ENCODE results near the gene D2HGDH.
"Not testable (repeated sequence)": the region's sequence is repeated elsewhere in the genome, so short reads cannot be mapped to it uniquely, and the experiment has no call there.

Gene D2HGDH

DNA sequence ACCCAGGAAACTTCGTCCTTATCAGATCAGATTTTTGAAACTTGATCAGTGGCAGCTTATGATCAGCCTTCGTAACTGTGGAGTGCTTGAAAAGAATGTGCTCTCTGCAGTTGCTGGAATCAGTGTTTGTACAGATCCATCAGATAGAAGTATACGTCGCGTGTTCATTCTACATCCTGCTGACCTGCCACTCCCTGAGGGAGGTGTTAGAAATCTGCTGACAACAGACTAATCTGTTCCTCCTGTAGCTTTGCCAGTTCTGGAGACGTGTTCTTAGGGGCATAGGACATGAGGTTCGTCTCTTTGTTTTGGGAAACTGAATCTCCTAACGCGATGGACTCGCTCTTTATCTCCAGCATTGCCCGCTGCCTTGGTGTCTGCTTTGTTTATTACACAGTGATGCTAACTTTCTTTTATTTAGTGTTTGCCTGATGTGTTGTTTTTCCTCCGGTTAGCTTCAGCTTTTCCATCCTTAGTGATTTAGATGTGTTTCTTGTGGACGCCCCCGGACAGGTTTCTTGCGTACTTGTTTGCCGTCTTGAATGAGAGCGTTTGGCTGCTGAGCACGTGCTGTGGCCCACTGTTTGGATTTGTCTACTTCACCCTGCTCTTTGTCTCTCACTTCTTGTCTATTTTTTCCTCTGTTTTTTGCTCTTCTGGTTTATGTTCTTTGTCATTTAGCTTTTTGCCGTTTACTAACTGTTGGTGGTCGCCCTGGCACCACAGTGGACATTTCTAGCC, 24.8 kb downstream of the D2HGDH start:
- no peak overlapping the region for H3K9ac ChIP-seq (ENCODE audit: low read length in 2 of 2)
- H3K4me1 ChIP-seq (ENCODE audit: control insufficient read depth, insufficient read depth, low read length) = no peaks in the 10 kb centered on the region
- H3K27me3 ChIP-seq (ENCODE audit: control insufficient read depth in 1 of 2, insufficient read depth in 2 of 2, low read length in 2 of 2) = no peaks in the 10 kb centered on the region
- H3K36me3 ChIP-seq (ENCODE audit: control insufficient read depth in 2 of 2, insufficient read depth in 2 of 2, low read length in 2 of 2) = peaks cover 18 to 27% of the 10 kb centered on the region in 2 donors
- H3K27ac ChIP-seq (ENCODE audit: low read length) = no peak overlapping the region
- no peak overlapping the region for H3K4me3 ChIP-seq (ENCODE audit: low read length in 2 of 2)
- peaks cover 0 to 4% of the 10 kb centered on the region in 2 donors for H3K9me3 ChIP-seq (ENCODE audit: control insufficient read depth in 2 of 2, low read length in 2 of 2)

DNA sequence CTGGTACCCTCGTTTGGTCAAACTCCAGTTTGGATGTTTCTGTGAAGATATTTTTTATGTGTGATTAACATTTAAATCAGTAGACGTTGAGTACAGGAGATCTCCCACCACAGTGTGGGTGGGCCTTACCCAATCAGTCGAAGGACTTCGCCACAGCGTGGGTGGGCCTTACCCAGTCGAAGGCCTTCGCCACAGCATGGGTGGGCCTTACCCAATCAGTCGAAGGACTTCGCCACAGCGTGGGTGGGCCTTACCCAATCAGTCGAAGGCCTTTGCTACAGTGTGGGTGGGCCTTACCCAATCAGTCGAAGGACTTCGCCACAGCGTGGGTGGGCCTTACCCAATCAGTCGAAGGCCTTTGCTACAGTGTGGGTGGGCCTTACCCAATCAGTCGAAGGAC, 25.5 kb downstream of the D2HGDH start:
- H3K4me1 ChIP-seq (ENCODE audit: control insufficient read depth, insufficient read depth, low read length); H3K4me3 ChIP-seq (ENCODE audit: low read length in 2 of 2); H3K9me3 ChIP-seq (ENCODE audit: control insufficient read depth in 2 of 2, low read length in 2 of 2); H3K27me3 ChIP-seq (ENCODE audit: control insufficient read depth in 1 of 2, insufficient read depth in 2 of 2, low read length in 2 of 2); H3K9ac ChIP-seq (ENCODE audit: low read length in 2 of 2); H3K27ac ChIP-seq (ENCODE audit: low read length): not testable (repeated sequence)
- H3K36me3 ChIP-seq (ENCODE audit: control insufficient read depth in 2 of 2, insufficient read depth in 2 of 2, low read length in 2 of 2) = peaks cover 18 to 26% of the 10 kb centered on the region in 2 donors

DNA sequence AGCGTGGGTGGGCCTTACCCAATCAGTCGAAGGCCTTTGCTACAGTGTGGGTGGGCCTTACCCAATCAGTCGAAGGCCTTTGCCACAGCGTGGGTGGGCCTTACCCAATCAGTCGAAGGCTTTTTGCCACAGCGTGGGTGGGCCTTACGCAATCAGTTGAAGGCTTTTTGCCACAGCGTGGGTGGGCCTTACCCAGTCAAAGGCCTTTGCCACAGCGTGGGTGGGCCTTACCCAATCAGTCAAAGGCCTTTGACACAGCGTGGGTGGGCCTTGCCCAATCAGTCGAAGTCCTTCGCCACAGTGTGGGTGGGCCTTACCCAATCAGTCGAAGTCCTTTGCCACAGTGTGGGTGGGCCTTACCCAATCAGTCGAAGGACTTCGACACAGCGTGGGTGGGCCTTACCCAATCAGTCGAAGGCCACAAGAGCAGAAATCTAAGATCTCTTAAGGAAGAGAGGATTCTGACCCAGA, 25.9 kb downstream of the D2HGDH start:
- no peak overlapping the region for H3K9ac ChIP-seq (ENCODE audit: low read length in 2 of 2)
- peaks cover 0 to 4% of the 10 kb centered on the region in 2 donors for H3K9me3 ChIP-seq (ENCODE audit: control insufficient read depth in 2 of 2, low read length in 2 of 2)
- peaks cover 18 to 25% of the 10 kb centered on the region in 2 donors for H3K36me3 ChIP-seq (ENCODE audit: control insufficient read depth in 2 of 2, insufficient read depth in 2 of 2, low read length in 2 of 2)
- no peaks in the 10 kb centered on the region for H3K4me1 ChIP-seq (ENCODE audit: control insufficient read depth, insufficient read depth, low read length)
- no peaks in the 10 kb centered on the region for H3K27me3 ChIP-seq (ENCODE audit: control insufficient read depth in 1 of 2, insufficient read depth in 2 of 2, low read length in 2 of 2)
- no peak overlapping the region for H3K27ac ChIP-seq (ENCODE audit: low read length)
- H3K4me3 ChIP-seq (ENCODE audit: low read length in 2 of 2) = no peak overlapping the region

DNA sequence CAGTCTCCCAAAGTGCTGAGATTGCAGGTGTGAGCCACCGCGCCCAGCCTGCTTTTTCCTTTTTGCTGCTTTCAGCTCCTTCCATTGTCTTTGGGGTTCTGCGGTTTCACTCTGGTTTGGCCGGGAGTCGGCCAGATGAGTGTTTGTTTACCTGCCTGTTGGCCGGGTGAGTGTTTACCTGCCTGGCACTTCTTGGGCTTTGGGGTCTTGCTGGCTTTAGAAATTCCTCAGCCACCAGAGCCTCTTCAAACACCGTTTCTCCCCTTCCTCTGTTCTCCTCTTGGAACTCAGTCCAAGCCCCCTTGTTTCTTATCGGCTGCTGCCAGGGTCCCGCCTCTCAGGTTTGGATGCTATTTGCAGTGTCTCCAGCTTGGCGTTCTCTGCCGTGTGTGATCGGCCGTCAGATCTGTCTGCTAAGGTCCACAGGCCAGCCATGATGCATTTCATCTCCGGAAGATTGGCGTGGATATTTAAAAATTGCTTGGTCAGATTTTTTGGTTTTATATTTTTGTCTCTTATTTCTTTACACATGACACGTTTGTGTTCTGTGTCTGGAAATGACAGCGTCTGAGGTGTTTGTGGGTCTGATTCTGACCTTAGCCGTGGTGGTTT, 28.0 kb downstream of the D2HGDH start:
- Histone ChIP-seq H3K4me1 (ENCODE audit: control insufficient read depth, insufficient read depth, low read length) (no peaks in the 10 kb centered on the region), H3K27ac (ENCODE audit: low read length) (no peak overlapping the region), H3K36me3 (ENCODE audit: control insufficient read depth in 2 of 2, insufficient read depth in 2 of 2, low read length in 2 of 2) (peaks cover 10 to 13% of the 10 kb centered on the region in 2 donors), H3K4me3 (ENCODE audit: low read length in 2 of 2) (no peak overlapping the region), H3K9ac (ENCODE audit: low read length in 2 of 2) (no peak overlapping the region), H3K27me3 (ENCODE audit: control insufficient read depth in 1 of 2, insufficient read depth in 2 of 2, low read length in 2 of 2) (no peaks in the 10 kb centered on the region), H3K9me3 (ENCODE audit: control insufficient read depth in 2 of 2, low read length in 2 of 2) (peaks cover 0 to 4% of the 10 kb centered on the region in 2 donors)

DNA sequence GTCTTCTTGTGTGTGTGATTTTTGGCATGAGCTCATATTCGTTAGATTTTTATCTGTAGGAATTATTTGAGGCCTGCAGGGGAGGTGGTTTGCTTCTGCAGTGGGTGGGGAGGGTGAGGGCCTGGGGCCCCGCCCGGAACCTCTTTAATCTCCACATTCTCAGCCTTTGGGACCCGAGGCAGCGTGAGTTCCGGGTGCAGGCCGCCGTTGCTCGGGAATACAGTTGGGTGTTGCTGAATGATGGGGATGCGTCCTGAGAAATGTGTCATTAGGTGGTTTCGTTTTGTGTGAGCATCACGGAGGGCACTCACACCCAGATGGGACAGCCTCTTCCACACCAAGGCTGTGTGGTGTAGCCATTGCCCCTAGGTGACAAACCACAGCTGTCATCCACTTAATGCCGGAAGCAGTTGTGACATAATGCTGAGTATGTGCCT, 28.5 kb downstream of the D2HGDH start:
- peaks cover 0 to 4% of the 10 kb centered on the region in 2 donors for H3K9me3 ChIP-seq (ENCODE audit: control insufficient read depth in 2 of 2, low read length in 2 of 2)
- no peaks in the 10 kb centered on the region for H3K4me1 ChIP-seq (ENCODE audit: control insufficient read depth, insufficient read depth, low read length)
- H3K36me3 ChIP-seq (ENCODE audit: control insufficient read depth in 2 of 2, insufficient read depth in 2 of 2, low read length in 2 of 2) = peaks cover 10 to 14% of the 10 kb centered on the region in 2 donors
- H3K4me3 ChIP-seq (ENCODE audit: low read length in 2 of 2) = no peak overlapping the region
- no peak overlapping the region for H3K27ac ChIP-seq (ENCODE audit: low read length)
- H3K27me3 ChIP-seq (ENCODE audit: control insufficient read depth in 1 of 2, insufficient read depth in 2 of 2, low read length in 2 of 2) = no peaks in the 10 kb centered on the region
- H3K9ac ChIP-seq (ENCODE audit: low read length in 2 of 2) = no peak overlapping the region

- H3K27me3 ChIP-seq (ENCODE audit: control insufficient read depth in 1 of 2, insufficient read depth in 2 of 2, low read length in 2 of 2) = no peaks in the 10 kb centered on the region
- no peak overlapping the region for H3K27ac ChIP-seq (ENCODE audit: low read length)
- no peak overlapping the region for H3K4me3 ChIP-seq (ENCODE audit: low read length in 2 of 2)
- H3K36me3 ChIP-seq (ENCODE audit: control insufficient read depth in 2 of 2, insufficient read depth in 2 of 2, low read length in 2 of 2) = peaks cover 10 to 14% of the 10 kb centered on the region in 2 donors
- H3K4me1 ChIP-seq (ENCODE audit: control insufficient read depth, insufficient read depth, low read length) = no peaks in the 10 kb centered on the region
- peaks cover 0 to 4% of the 10 kb centered on the region in 2 donors for H3K9me3 ChIP-seq (ENCODE audit: control insufficient read depth in 2 of 2, low read length in 2 of 2)
- H3K9ac ChIP-seq (ENCODE audit: low read length in 2 of 2) = no peak overlapping the region
Measured at GRCh38 chr2:241763551-241764274, 29.3 kb downstream of the D2HGDH start.

GRCh38 chr2:241764275-241765241, 30.1 kb downstream of the D2HGDH start:
- no peak overlapping the region for H3K9ac ChIP-seq (ENCODE audit: low read length in 2 of 2)
- no peak overlapping the region for H3K4me3 ChIP-seq (ENCODE audit: low read length in 2 of 2)
- H3K36me3 ChIP-seq (ENCODE audit: control insufficient read depth in 2 of 2, insufficient read depth in 2 of 2, low read length in 2 of 2) = peaks cover 8 to 9% of the 10 kb centered on the region in 2 donors
- peaks cover 0 to 4% of the 10 kb centered on the region in 2 donors for H3K9me3 ChIP-seq (ENCODE audit: control insufficient read depth in 2 of 2, low read length in 2 of 2)
- no peaks in the 10 kb centered on the region for H3K4me1 ChIP-seq (ENCODE audit: control insufficient read depth, insufficient read depth, low read length)
- H3K27ac ChIP-seq (ENCODE audit: low read length) = no peak overlapping the region
- H3K27me3 ChIP-seq (ENCODE audit: control insufficient read depth in 1 of 2, insufficient read depth in 2 of 2, low read length in 2 of 2) = no peaks in the 10 kb centered on the region

- Histone ChIP-seq H3K4me1 (ENCODE audit: control insufficient read depth, insufficient read depth, low read length) (peaks cover 7% of the 10 kb centered on the region), H3K9me3 (ENCODE audit: control insufficient read depth in 2 of 2, low read length in 2 of 2) (no peaks in the 10 kb centered on the region), H3K27ac (ENCODE audit: low read length) (no peak overlapping the region), H3K9ac (ENCODE audit: low read length in 2 of 2) (no peak overlapping the region), H3K36me3 (ENCODE audit: control insufficient read depth in 2 of 2, insufficient read depth in 2 of 2, low read length in 2 of 2) (peaks cover 4 to 5% of the 10 kb centered on the region in 2 donors), H3K4me3 (ENCODE audit: low read length in 2 of 2) (no peak overlapping the region), H3K27me3 (ENCODE audit: control insufficient read depth in 1 of 2, insufficient read depth in 2 of 2, low read length in 2 of 2) (no peaks in the 10 kb centered on the region)
Measured at GRCh38 chr2:241767464-241768250, 33.2 kb downstream of the D2HGDH start.

DNA sequence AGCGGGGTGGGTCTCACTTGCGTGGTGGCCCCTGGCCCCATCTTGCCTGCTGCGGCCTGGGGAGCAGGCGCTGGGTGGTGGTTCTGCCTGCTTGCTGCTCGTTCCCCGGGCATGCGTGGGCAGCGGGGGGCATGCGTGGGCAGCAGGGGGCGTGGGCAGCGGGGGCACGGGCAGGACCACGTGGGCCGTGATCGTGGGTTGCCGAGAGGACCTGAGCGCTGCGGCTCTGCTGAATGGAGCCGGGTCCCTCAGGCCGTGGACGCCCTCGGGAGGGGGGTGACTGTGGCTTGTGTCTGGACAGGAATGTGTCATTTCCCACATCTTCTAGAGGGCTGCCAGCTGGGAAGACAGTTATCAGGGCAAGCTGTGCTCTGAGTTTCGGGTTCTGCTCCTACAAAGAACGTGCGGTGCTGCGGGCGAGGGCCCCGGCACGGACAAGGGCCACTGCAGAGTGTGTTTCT, 33.9 kb downstream of the D2HGDH start:
- Histone ChIP-seq H3K27me3 (ENCODE audit: control insufficient read depth in 1 of 2, insufficient read depth in 2 of 2, low read length in 2 of 2) (peaks cover 0 to 3% of the 10 kb centered on the region in 2 donors), H3K9ac (ENCODE audit: low read length in 2 of 2) (no peak overlapping the region), H3K36me3 (ENCODE audit: control insufficient read depth in 2 of 2, insufficient read depth in 2 of 2, low read length in 2 of 2) (peaks cover 3 to 4% of the 10 kb centered on the region in 2 donors), H3K4me3 (ENCODE audit: low read length in 2 of 2) (no peak overlapping the region), H3K9me3 (ENCODE audit: control insufficient read depth in 2 of 2, low read length in 2 of 2) (no peaks in the 10 kb centered on the region), H3K4me1 (ENCODE audit: control insufficient read depth, insufficient read depth, low read length) (peaks cover 7% of the 10 kb centered on the region), H3K27ac (ENCODE audit: low read length) (no peak overlapping the region)
